ENCODE results near the gene GATA5.
"Not testable (repeated sequence)": the region's sequence is repeated elsewhere in the genome, so short reads cannot be mapped to it uniquely, and the experiment has no call there.

GATA5 gene

DNA sequence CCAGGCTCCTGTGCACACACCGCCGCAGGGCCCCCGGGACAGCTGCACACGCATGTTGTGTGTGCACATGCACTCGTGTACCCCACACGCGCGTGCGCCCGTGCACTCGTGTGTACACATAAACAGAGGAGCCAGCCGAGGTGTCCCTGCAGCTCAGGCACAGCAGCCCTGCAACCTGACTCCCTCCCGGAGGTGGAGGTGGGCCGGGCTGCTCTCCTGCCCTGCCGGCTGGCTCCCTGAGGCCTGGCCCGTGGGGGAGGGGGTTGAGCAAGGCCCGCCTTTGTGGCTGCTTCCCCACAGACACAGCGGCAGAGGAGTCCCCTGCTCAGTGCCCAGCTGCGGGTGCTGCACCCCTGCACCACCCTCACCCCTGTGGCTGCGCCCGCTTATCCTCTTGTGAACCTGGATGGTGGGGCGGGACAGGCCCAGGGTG, 49.1 kb downstream of the GATA5 start:
- H3K4me3 Mint-ChIP-seq: no peak overlapping the region
- H3K36me3 Mint-ChIP-seq (ENCODE audit: low read depth): no peaks in the 10 kb centered on the region
- no peaks in the 10 kb centered on the region for H3K4me1 Mint-ChIP-seq (ENCODE audit: low read depth)
- intact Hi-C loops (cut with micrococcal nuclease): no loop called here
- H3K9me3 Mint-ChIP-seq: no peaks in the 10 kb centered on the region
- H3K27ac Mint-ChIP-seq: no peak overlapping the region
- peaks cover 12% of the 10 kb centered on the region for H3K27me3 Mint-ChIP-seq

DNA sequence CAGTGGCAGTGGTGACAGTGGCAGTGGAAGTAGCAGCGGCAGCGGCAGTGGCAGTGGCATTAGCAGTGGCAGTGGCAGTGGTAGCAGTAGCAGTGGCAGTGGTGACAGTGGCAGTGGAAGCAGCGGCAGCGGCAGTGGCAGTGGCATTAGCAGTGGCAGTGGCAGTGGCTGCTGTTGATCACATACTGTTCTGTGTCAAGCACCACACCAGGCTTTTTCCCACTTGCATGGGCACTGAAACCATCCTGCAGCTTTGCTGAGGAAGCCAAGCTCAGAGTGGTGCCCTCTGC, 49.8 kb downstream of the GATA5 start:
- H3K27ac Mint-ChIP-seq; H3K36me3 Mint-ChIP-seq (ENCODE audit: low read depth); H3K4me3 Mint-ChIP-seq; H3K4me1 Mint-ChIP-seq (ENCODE audit: low read depth); intact Hi-C loops (cut with micrococcal nuclease); H3K9me3 Mint-ChIP-seq: not testable (repeated sequence)
- H3K27me3 Mint-ChIP-seq: peaks cover 12% of the 10 kb centered on the region

- Mint-ChIP-seq H3K9me3 (no peaks in the 10 kb centered on the region), H3K27ac (no peak overlapping the region), H3K36me3 (ENCODE audit: low read depth) (no peaks in the 10 kb centered on the region), H3K4me3 (no peak overlapping the region), H3K27me3 (peaks cover 12% of the 10 kb centered on the region), H3K4me1 (ENCODE audit: low read depth) (no peaks in the 10 kb centered on the region)
- intact Hi-C loops (cut with micrococcal nuclease): no loop called here
These were observed 50.3 kb downstream of the GATA5 start for GRCh38 chr20:62425281-62426058.

- H3K9me3 Mint-ChIP-seq: no peaks in the 10 kb centered on the region
- no peak overlapping the region for H3K4me3 Mint-ChIP-seq
- H3K4me1 Mint-ChIP-seq (ENCODE audit: low read depth): no peaks in the 10 kb centered on the region
- H3K36me3 Mint-ChIP-seq (ENCODE audit: low read depth): no peaks in the 10 kb centered on the region
- intact Hi-C loops (cut with micrococcal nuclease): no loop called here
- H3K27me3 Mint-ChIP-seq: peaks cover 12% of the 10 kb centered on the region
- no peak overlapping the region for H3K27ac Mint-ChIP-seq
These were observed 51.3 kb downstream of the GATA5 start for GRCh38 chr20:62424249-62425107.

DNA sequence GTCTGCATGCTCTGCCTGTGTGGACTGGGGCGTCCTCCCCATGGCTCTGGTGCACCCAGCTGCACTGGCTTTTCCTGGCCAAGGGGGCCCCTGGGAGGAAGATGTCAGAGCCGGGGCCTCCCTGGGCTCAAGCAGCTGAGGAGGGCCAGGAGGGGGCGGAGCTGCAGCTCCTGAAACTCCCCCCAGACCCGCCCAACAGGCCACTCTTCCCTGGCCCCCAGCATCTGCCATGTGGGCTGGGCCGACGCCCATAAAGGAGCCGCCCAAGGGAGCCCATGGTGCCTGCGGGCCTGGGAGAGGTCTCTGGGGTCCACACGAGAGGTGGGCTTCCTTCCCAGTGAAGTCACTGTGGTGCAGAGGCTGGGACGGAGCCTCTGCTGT, 52.5 kb downstream of the GATA5 start:
- intact Hi-C loops (cut with micrococcal nuclease): no loop called here
- Mint-ChIP-seq H3K4me1 (ENCODE audit: low read depth) (no peaks in the 10 kb centered on the region), H3K27me3 (peaks cover 11% of the 10 kb centered on the region), H3K27ac (no peak overlapping the region), H3K4me3 (no peak overlapping the region), H3K9me3 (no peaks in the 10 kb centered on the region), H3K36me3 (ENCODE audit: low read depth) (no peaks in the 10 kb centered on the region)

- no peak overlapping the region for H3K27ac Mint-ChIP-seq
- no peaks in the 10 kb centered on the region for H3K36me3 Mint-ChIP-seq (ENCODE audit: low read depth)
- H3K4me3 Mint-ChIP-seq: no peak overlapping the region
- peaks cover 11% of the 10 kb centered on the region for H3K27me3 Mint-ChIP-seq
- intact Hi-C loops (cut with micrococcal nuclease): no loop called here
- H3K9me3 Mint-ChIP-seq: no peaks in the 10 kb centered on the region
- H3K4me1 Mint-ChIP-seq (ENCODE audit: low read depth): no peaks in the 10 kb centered on the region
These were observed 53.0 kb downstream of the GATA5 start for GRCh38 chr20:62422636-62423325.

DNA sequence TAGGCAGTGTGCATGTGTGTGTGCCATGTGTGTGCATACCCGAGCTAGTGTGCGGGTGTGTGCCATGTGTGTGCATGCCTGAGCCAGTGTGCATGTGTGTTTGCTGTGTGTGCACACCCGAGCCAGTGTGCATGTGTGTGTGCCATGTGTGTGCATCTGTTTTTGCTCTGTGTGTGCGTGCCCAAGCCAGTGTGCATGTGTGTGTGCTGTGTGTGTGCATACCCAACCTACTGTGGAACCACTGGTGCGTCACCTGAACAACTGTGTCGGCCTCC, 54.1 kb downstream of the GATA5 start:
- Mint-ChIP-seq H3K4me1 (ENCODE audit: low read depth) (no peaks in the 10 kb centered on the region), H3K36me3 (ENCODE audit: low read depth) (no peaks in the 10 kb centered on the region), H3K4me3 (no peak overlapping the region), H3K27me3 (peaks cover 11% of the 10 kb centered on the region), H3K27ac (no peak overlapping the region), H3K9me3 (no peaks in the 10 kb centered on the region)
- intact Hi-C loops (cut with micrococcal nuclease): no loop called here

GRCh38 chr20:62420846-62421715, 54.7 kb downstream of the GATA5 start:
- intact Hi-C loops (cut with micrococcal nuclease): no loop called here
- no peaks in the 10 kb centered on the region for H3K9me3 Mint-ChIP-seq
- no peaks in the 10 kb centered on the region for H3K36me3 Mint-ChIP-seq (ENCODE audit: low read depth)
- peaks cover 11% of the 10 kb centered on the region for H3K27me3 Mint-ChIP-seq
- H3K4me1 Mint-ChIP-seq (ENCODE audit: low read depth): no peaks in the 10 kb centered on the region
- H3K4me3 Mint-ChIP-seq: no peak overlapping the region
- H3K27ac Mint-ChIP-seq: no peak overlapping the region

- peaks cover 11% of the 10 kb centered on the region for H3K27me3 Mint-ChIP-seq
- H3K27ac Mint-ChIP-seq: no peak overlapping the region
- intact Hi-C loops (cut with micrococcal nuclease): no loop called here
- H3K36me3 Mint-ChIP-seq (ENCODE audit: low read depth): no peaks in the 10 kb centered on the region
- no peaks in the 10 kb centered on the region for H3K9me3 Mint-ChIP-seq
- H3K4me3 Mint-ChIP-seq: no peak overlapping the region
- no peaks in the 10 kb centered on the region for H3K4me1 Mint-ChIP-seq (ENCODE audit: low read depth)
These were observed 56.0 kb downstream of the GATA5 start for GRCh38 chr20:62419759-62420158.

- peaks cover 11% of the 10 kb centered on the region for H3K27me3 Mint-ChIP-seq
- H3K9me3 Mint-ChIP-seq: no peaks in the 10 kb centered on the region
- H3K27ac Mint-ChIP-seq: no peak overlapping the region
- no peaks in the 10 kb centered on the region for H3K4me1 Mint-ChIP-seq (ENCODE audit: low read depth)
- no peak overlapping the region for H3K4me3 Mint-ChIP-seq
- intact Hi-C loops (cut with micrococcal nuclease): no loop called here
- no peaks in the 10 kb centered on the region for H3K36me3 Mint-ChIP-seq (ENCODE audit: low read depth)
These were observed 56.9 kb downstream of the GATA5 start for GRCh38 chr20:62418709-62419487.

GRCh38 chr20:62417981-62418708, 57.6 kb downstream of the GATA5 start:
- Mint-ChIP-seq H3K27me3 (peaks cover 4% of the 10 kb centered on the region), H3K9me3 (no peaks in the 10 kb centered on the region), H3K4me1 (ENCODE audit: low read depth) (no peaks in the 10 kb centered on the region), H3K36me3 (ENCODE audit: low read depth) (no peaks in the 10 kb centered on the region), H3K4me3 (no peak overlapping the region), H3K27ac (no peak overlapping the region)
- intact Hi-C loops (cut with micrococcal nuclease): no loop called here

DNA sequence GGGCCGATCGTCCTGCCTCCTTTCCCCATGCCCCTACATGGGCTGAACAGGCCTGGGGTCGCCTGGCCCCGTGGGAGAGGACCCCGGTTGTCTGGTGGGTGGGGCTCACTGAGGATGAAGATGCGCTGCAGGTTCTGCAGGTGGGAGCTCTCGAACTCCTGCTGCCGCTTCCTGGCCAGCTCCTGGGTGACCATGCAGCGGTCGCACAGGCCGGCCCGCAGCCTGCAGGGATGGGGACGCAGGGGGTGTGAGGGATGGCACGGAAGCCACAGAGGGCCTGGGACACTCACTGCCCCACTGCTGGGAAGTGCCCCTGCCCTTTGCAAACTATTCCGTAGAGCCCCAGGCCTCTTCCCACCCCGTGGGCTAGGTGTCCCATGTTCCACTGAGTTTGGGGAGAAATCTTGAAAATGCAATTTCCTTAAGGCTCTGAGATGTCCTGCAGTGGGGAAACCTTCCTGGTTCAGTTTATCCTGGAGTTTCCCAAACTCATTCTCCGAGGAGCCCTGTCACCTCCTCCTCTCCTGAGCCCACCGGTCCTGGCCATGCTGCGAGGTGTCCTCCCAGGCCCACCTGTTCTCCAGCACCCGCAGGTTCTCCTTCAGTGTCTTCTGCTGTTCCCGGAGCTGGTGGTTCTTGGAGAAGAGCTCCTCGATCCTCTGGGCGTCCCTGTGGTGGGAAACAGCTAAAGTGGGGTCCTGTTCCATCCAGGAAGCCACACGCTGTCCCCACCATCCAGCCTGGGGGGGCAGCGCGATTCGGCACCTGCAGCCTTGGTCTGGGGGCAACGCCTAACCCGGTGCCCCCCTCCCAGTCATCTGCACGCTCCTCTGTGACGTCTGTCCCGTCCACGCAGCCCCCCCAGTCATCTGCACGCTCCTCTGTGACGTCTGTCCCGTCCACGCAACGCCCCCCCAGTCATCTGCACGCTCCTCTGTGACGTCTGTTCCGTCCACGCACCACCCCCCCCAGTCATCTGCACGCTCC, 58.9 kb downstream of the GATA5 start:
- Mint-ChIP-seq H3K9me3 (no peaks in the 10 kb centered on the region), H3K27me3 (no peaks in the 10 kb centered on the region), H3K27ac (no peak overlapping the region), H3K36me3 (ENCODE audit: low read depth) (no peaks in the 10 kb centered on the region), H3K4me3 (no peak overlapping the region), H3K4me1 (ENCODE audit: low read depth) (no peaks in the 10 kb centered on the region)
- intact Hi-C loops (cut with micrococcal nuclease): no loop called here
